Caco-2 (cell line): ENCODE data around the gene ASTN2. TPM values are rescaled to one million over a fixed set of nuclear protein-coding genes. Genes with fewer than 3 reads are reported as not detected.

Experiments used
- BruUV-seq: library from RNA; stranded (reverse); fragments of 400-500 nt; replicated peaks from 2 replicates; lab custom pipeline; 2021; lab: Mats Ljungman, UMichigan
- CTCF ChIA-PET: fragments of 300-600 bp; sonication (Branson Sonifier 250); formaldehyde crosslinking; loops from one replicate; lab custom pipeline; 2022; ENCODE audit warnings: antibody characterized with exemption; lab: Charles Lee
- POLR2A ChIA-PET: fragments of 300-600 bp; sonication (Branson Sonifier 250); formaldehyde crosslinking; loops from one replicate; lab custom pipeline; 2022; ENCODE audit warnings: antibody characterized with exemption; lab: Charles Lee
- DNase-seq, 2 experiments: peaks; one replicate each; pipeline versions ENCODE4 v3.0.0 to v3.0.0-alpha.2; 2020 to 2022
- H3K27me3 ChIP-seq: replicated peaks from 2 replicates; pipeline ENCODE4 v1.6.0; 2011; ENCODE audit warnings: low read length; ENCODE audit not compliant: control insufficient read depth, insufficient read depth
- H3K36me3 ChIP-seq: 2 replicates; pipeline ENCODE4 v1.5.1; 2011; ENCODE audit warnings: low read length; ENCODE audit not compliant: control insufficient read depth, insufficient read depth
- H3K4me1 ChIP-seq: fragments of 250-450 bp; sonication (Bioruptor Pico); 2 replicates; pipeline ENCODE4 v1.5.1; 2020; ENCODE audit warnings: mild to moderate bottlenecking
- H3K4me3 ChIP-seq: 2 replicates; pipeline ENCODE4 v1.5.1; 2011; ENCODE audit warnings: low read depth, mild to moderate bottlenecking, control low read depth, low read length
- H3K9me3 ChIP-seq: fragments of 250-450 bp; sonication (Bioruptor Pico); 2 replicates; pipeline ENCODE4 v1.5.1; 2020; ENCODE audit warnings: mild to moderate bottlenecking, moderate library complexity
- H3K27ac Mint-ChIP-seq: one replicate; pipeline ENCODE4 v1.8.0; 2022; ENCODE audit warnings: mixed read lengths; ENCODE audit not compliant: unreplicated experiment
- H3K27me3 Mint-ChIP-seq: one replicate; pipeline ENCODE4 v1.8.0; 2022; ENCODE audit warnings: mixed read lengths; ENCODE audit not compliant: insufficient read depth, unreplicated experiment
- H3K36me3 Mint-ChIP-seq: one replicate; pipeline ENCODE4 v1.8.0; 2022; ENCODE audit warnings: mild to moderate bottlenecking, mixed read lengths; ENCODE audit not compliant: insufficient read depth, unreplicated experiment
- H3K4me1 Mint-ChIP-seq: one replicate; pipeline ENCODE4 v1.8.0; 2022; ENCODE audit warnings: low read depth, mixed read lengths; ENCODE audit not compliant: unreplicated experiment
- H3K4me3 Mint-ChIP-seq: one replicate; pipeline ENCODE4 v1.8.0; 2022; ENCODE audit warnings: mild to moderate bottlenecking, moderate library complexity, mixed read lengths; ENCODE audit not compliant: unreplicated experiment
- H3K9me3 Mint-ChIP-seq: one replicate; pipeline ENCODE4 v1.8.0; 2022; ENCODE audit warnings: mixed read lengths; ENCODE audit not compliant: unreplicated experiment
- intact Hi-C: fragments of 100-400 bp; cut with micrococcal nuclease; formaldehyde crosslinking; loops from one replicate; pipeline ENCODE4 v1.10.0; 2022; ENCODE audit not compliant: unreplicated experiment
- total RNA-seq: library from RNA; stranded (reverse); gene quantifications from 2 replicates; pipeline ENCODE4 v1.2.3, GENCODE V29; 2022
- TF ChIP-seq, protein P1 (sequence below), 2 experiments: fragments of 200-600 bp in 1 of 2; IDR thresholded peaks; 1 replicate in 1 of 2; 2 replicates in 1 of 2; pipeline versions ENCODE4 v1.5.1 to v1.8.0; 2011 to 2022; ENCODE audit warnings: antibody characterized with exemption in 1 of 2, control low read depth in 1 of 2, inconsistent platforms in 1 of 2, low read depth in 1 of 2, low read length in 1 of 2, mild to moderate bottlenecking in 1 of 2, moderate library complexity in 1 of 2; ENCODE audit not compliant: insufficient read depth in 1 of 2, severe bottlenecking in 1 of 2, unreplicated experiment in 1 of 2

Gene ASTN2
- total RNA-seq, 1 experiment from 2014 or later, result 12.7 TPM

DNA sequence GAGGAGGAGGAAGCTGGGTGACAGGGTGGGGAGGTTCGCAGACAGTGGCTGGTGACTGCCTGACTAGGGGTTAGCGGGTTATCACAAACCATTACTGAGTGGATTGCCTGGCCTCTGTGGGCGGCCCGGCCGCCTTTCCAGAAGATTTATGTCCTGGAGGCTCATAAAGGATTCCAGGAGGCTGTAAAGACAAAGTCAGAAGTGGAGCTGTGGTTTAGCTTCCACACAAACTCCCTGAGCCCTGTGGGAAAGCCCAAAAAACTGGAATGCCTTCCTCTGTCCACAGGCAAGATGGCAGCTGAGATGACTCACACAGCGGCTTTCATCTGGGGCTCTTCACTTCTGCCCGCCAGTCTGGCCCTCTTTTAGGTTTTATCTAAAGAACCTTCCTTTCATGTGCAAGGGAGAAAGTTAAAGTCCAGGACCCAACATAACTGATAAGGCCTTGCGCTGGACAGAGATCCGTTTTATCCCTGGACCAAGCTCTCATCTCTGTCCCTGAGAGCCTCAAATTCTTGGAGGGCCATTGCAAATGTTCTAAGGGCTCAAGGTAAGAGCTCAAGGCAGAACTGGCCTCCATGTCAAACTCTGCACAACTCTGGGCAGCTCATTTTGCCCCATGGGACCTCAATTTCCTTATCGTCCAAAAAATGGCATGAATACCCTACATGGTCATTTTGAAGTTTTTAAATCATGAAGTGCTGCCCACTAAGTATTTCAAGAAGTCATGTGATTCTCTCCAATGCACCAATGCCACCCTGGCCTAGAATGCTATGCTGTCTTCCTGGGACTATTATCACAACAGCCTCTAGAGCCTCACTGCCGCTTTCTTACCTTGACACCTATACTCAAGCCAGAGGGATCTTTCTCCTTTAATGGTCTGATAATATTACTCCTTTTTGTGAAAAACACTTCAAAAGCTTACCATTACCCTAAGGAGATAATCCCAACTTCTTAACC, 977.2 kb downstream of the ASTN2 start:
- Mint-ChIP-seq H3K27me3 (no peaks in the 10 kb centered on the region), H3K9me3 (no peaks in the 10 kb centered on the region), H3K4me3 (no peak overlapping the region), H3K4me1 (peaks cover 6% of the 10 kb centered on the region), H3K36me3 (peaks cover 5% of the 10 kb centered on the region), H3K27ac (no peak overlapping the region)
- ChIA-PET POLR2A (no interaction called here), CTCF (no interaction called here)
- no peaks in the 10 kb centered on the region for H3K9me3 ChIP-seq
- peak; percentile 20 to 72 for DNase-seq
- no peaks in the 10 kb centered on the region; the same call in 1 of the 2 replicates for H3K36me3 ChIP-seq
- H3K4me3 ChIP-seq, result no peak overlapping the region
- BruUV-seq, result no TSS peak
- intact Hi-C loops, result loop anchor here (5.0 kb wide), 1 partner anchor 135 kb away; no protein-coding TSS in a partner anchor
- no peaks in the 10 kb centered on the region for H3K27me3 ChIP-seq
- H3K4me1 ChIP-seq, result peaks cover 11% of the 10 kb centered on the region; the same call in 1 of the 2 replicates
- TF ChIP-seq, protein P1, sequence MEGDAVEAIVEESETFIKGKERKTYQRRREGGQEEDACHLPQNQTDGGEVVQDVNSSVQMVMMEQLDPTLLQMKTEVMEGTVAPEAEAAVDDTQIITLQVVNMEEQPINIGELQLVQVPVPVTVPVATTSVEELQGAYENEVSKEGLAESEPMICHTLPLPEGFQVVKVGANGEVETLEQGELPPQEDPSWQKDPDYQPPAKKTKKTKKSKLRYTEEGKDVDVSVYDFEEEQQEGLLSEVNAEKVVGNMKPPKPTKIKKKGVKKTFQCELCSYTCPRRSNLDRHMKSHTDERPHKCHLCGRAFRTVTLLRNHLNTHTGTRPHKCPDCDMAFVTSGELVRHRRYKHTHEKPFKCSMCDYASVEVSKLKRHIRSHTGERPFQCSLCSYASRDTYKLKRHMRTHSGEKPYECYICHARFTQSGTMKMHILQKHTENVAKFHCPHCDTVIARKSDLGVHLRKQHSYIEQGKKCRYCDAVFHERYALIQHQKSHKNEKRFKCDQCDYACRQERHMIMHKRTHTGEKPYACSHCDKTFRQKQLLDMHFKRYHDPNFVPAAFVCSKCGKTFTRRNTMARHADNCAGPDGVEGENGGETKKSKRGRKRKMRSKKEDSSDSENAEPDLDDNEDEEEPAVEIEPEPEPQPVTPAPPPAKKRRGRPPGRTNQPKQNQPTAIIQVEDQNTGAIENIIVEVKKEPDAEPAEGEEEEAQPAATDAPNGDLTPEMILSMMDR (IDR thresholded peaks at IDR 0.05; ENCODE audit: insufficient read depth in 1 of 2, low read depth in 1 of 2, low read length in 1 of 2, severe bottlenecking in 1 of 2, unreplicated experiment in 1 of 2), result no peak

DNA sequence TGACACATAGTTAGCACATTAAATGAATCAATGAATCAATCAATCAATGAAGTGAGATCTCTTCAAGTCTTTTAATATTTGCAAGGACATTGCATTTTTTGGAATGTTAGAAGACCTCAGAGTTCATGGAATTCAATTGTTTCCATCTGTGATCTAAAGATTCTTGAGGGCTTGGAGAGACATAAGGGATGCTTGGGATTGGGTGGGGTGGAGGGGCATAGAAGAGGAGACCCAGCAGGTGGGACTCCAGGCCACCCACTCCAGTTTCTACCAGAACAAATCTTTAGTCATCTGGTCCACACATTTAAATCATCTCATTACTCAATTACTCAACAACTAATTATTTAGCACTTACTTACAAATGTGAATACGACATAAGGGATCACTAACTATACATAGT, 978.7 kb downstream of the ASTN2 start:
- no peaks in the 10 kb centered on the region; the same call in 1 of the 2 replicates for H3K36me3 ChIP-seq
- POLR2A ChIA-PET, result no interaction called here
- no peak for DNase-seq
- no peaks in the 10 kb centered on the region for H3K27me3 Mint-ChIP-seq
- TF ChIP-seq, protein P1 (IDR thresholded peaks at IDR 0.05; ENCODE audit: insufficient read depth in 1 of 2, low read depth in 1 of 2, low read length in 1 of 2, severe bottlenecking in 1 of 2, unreplicated experiment in 1 of 2), result no peak
- CTCF ChIA-PET, result no interaction called here
- H3K4me3 Mint-ChIP-seq, result no peak overlapping the region
- H3K9me3 Mint-ChIP-seq, result no peaks in the 10 kb centered on the region
- no peaks in the 10 kb centered on the region for H3K9me3 ChIP-seq
- no TSS peak for BruUV-seq
- H3K4me1 Mint-ChIP-seq, result peaks cover 6% of the 10 kb centered on the region
- intact Hi-C loops, result loop anchor here (5.0 kb wide), 1 partner anchor 136 kb away; no protein-coding TSS in a partner anchor
- H3K4me3 ChIP-seq, result no peak overlapping the region
- H3K27me3 ChIP-seq, result no peaks in the 10 kb centered on the region
- H3K4me1 ChIP-seq, result peaks cover 11% of the 10 kb centered on the region; the same call in 1 of the 2 replicates
- peaks cover 5% of the 10 kb centered on the region for H3K36me3 Mint-ChIP-seq
- no peak overlapping the region for H3K27ac Mint-ChIP-seq

DNA sequence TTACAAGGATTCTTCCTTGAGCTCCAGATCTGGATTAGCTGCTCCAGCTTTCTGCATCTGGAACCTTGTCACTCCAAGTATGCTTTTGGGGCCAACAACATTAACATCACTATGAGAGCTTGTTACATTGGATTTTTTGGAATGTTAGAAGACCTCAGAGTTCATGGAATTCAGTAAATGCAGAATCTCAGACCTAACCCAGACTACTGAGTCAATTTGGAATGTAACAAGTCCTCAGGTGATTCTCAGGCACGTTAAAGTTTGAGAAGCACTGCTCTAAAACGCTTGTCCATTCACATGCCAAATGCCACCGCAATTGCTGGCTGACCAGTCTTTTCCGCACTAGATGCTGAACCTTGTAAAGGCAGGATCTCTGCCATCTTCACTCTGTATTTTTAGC, 979.2 kb downstream of the ASTN2 start:
- H3K9me3 Mint-ChIP-seq, result no peaks in the 10 kb centered on the region

More for the DNA sequence above, 979.2 kb downstream of the ASTN2 start:
- Histone ChIP-seq H3K4me3 (no peak overlapping the region), H3K27me3 (no peaks in the 10 kb centered on the region), H3K9me3 (no peaks in the 10 kb centered on the region), H3K4me1 (peaks cover 11% of the 10 kb centered on the region; the same call in 1 of the 2 replicates), H3K36me3 (no peaks in the 10 kb centered on the region; the same call in 1 of the 2 replicates)
- Mint-ChIP-seq H3K27me3 (no peaks in the 10 kb centered on the region), H3K4me1 (peaks cover 6% of the 10 kb centered on the region), H3K4me3 (no peak overlapping the region), H3K27ac (no peak overlapping the region), H3K36me3 (peaks cover 5% of the 10 kb centered on the region)
- ChIA-PET CTCF (no interaction called here), POLR2A (no interaction called here)
- intact Hi-C loops, result loop anchor here (5.0 kb wide), 1 partner anchor 137 kb away; no protein-coding TSS in a partner anchor
- DNase-seq, result no peak
- TF ChIP-seq, protein P1 (IDR thresholded peaks at IDR 0.05; ENCODE audit: insufficient read depth in 1 of 2, low read depth in 1 of 2, low read length in 1 of 2, severe bottlenecking in 1 of 2, unreplicated experiment in 1 of 2), result no peak
- BruUV-seq, result no TSS peak
